Activated T-cell treated with anti-CD3 and anti-CD28 coated beads for 1 hour (primary cell): ENCODE measurements around the gene EIPR1.

Experiments
- DNase-seq: peaks from one replicate; pipeline ENCODE4 v3.0.0-alpha.2; 2020; ENCODE audit warnings: low read depth

Gene EIPR1

DNA sequence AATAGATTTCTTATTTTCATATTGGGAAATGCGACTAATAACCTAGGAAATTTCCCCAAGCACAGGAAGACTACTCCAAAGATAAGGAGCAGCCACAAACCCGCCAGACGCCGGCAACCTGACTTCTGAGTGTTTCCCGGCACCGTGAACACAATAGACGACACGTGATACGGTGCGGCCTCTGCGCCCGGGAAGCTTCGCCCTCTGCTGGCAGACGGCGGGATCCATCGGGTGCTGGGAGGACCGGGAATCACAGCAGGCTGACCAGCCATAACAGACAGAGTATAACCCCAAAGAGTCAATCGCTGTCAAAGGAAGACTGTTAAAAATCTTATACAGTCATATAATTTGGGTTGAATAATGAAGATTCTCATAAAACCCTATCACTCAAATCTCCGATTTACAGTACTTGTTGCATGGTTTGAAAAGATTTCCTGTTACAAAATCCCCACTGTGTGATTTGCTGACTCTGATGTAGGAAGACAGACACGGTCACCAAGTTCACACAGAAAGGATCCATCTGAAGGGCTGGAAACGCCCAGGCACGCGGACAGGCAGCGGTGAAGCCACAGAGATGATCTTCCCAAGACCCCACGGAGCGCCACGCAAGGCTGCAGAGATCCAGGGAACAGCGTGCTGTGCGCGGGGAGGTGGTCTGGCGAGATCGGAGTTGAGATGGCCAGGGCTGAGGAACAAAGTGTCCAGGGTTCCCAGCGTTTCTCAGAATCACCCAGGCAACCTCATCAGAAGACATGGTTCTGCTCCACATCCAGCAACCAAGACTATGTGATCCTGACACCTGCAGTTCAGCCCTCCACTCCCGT is 73.8 kb downstream of the EIPR1 start:
- DNase-seq: peak; percentile 63

DNA sequence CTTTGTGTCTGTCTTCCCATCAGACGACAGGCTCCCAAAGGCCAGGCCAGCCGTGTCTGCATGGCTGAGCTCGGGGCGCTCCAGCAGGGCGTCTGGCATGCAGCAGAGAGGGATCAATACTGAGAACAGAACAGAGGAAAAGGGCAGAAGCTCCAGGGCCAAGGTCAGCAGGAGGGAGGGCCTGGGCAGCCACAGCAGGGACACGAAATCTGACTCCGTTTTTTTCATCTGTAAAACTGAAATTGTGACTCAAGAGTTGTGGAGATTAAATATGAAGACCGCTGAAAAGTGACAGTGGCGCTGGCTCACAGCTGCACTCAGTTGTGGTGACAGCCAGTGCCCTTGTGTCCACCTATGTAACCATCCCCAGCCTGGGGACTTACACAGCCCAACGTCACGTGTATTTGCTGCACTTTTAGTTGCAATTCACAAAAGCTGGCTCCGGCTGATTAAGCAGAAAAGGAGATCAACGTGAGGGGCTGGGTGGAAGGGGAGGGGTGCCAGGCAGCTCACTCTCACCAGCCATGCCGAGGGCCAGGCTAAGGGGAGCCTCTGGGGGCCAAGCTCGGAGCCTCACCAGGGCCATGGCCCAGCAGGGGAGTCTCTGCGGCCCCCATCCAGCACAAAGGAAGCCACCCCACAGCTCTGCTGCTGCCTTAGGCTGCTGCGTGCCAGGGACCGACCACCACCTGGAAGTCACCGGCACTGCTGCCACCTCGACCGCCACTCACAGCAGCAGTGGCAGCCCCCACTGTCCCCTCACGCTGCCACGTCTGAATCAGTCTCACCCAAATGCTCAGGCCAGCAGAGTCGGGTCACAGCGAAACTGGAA is 74.7 kb downstream of the EIPR1 start:
- DNase-seq: no peak

- no peak for DNase-seq
Measured at GRCh38 chr2:3302421-3302750, 75.2 kb downstream of the EIPR1 start.

- DNase-seq: no peak
Measured at GRCh38 chr2:3301001-3301400, 76.6 kb downstream of the EIPR1 start.

DNA sequence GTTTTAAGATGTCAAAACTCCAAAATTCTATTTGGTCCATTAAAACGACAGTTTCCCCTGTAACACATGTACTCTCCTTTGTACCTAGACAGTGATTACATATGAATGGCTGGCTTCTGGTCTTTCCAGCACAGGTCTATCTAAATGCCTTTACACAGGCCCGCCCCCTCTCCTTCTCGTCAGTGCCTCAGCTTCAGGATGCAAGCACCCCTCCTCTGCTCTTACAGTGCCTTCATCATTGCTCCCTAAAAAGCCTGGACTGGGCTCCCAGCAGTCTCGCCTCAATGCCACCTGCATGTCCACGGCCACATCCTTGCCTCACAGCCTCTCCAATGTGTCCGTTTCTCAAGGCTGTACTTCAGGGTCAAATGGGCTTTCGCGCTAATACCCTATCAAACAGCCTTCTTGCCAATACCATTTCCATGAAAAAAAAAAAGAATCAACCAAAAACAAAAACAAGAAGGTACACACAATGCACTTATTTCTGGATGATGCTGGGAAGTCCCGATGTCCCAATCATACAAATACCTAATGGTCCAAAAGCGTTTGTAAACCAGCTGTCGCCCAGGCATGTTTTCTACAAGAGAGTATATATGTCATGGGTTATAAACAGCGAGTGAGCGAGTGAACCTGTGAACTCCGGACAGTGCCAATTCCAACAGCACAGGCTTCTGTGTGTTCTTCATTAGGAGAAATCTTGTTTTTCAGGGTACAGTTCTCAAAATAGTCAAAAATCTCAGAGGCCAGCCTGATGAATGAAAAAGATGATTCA is 77.2 kb downstream of the EIPR1 start:
- no peak for DNase-seq

DNA sequence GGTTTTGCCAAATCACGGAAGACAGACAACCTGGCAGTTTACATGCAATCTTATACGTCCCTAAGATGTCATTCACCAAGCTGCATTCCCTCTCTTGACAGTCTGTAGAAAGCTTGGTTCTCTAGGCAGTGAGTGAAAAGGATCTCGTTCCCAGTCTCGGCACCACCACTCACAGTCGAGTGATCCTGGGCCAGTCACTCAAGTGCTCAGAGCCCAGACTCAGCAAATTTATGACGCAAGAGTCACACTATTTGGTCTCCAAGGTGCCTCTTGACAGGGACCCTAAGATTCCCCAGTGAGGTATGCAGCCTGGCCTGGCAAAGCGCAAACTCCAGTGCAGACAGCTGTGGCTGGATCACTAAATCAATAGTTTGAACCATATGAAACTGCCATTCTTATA is 77.9 kb downstream of the EIPR1 start:
- no peak for DNase-seq

GRCh38 chr2:3299130-3299529 is 78.5 kb downstream of the EIPR1 start:
- DNase-seq: no peak

GRCh38 chr2:3298191-3298590 is 79.4 kb downstream of the EIPR1 start:
- no peak for DNase-seq

DNA sequence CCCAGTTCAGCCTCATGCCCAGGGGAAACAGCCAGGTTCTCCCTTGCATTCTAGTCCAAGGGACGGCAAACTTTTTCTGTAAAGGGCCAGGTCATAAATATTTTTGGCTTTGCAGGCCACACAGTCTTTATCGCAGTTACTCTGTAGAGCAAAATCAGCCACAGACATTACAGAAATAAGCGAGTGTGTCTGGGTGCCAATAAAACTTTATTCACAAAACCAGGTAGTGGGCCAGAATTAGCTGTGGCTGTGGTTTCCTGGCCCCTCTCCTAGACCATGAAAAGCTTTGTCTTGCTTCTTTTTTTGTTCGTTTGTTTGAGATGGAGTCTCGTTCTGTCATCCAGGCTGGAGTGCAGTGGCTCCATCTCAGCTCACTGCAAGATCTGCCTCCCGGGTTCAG is 80.1 kb downstream of the EIPR1 start:
- no peak for DNase-seq

DNA sequence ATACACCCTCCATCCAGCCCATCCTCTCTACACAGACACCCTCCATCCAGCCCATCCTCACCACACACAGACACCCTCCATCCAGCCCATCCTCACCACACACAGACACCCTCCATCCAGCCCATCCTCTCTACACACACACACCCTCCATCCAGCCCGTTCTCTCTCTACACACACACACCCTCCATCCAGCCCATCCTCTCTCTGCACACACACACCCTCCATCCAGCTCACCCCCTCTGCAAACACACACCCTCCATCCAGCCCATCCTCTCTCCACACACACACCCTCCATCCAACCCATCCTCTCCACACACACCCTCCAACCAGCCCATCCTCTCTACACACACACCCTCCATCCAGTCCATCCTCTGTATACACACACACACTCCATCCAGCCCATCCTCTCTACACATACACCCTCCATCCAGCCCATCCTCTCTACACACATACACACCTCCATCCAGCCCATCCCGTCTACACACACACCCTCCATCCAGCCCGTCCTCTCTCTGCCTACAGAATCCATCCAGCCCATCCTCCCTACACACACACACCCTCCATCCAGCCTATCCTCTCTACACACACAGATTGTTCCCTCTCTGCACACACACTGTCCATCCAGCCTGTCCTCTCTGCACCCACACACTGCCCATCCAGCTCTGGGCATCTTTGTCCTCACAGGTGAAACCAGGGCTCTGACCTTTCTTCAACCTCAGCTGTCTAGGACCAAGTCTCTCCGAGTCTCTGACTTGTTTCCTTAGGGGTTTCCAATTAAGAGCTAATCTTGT is 81.2 kb downstream of the EIPR1 start:
- DNase-seq: no peak

GRCh38 chr2:3294493-3294892 is 83.1 kb downstream of the EIPR1 start:
- no peak for DNase-seq

DNA sequence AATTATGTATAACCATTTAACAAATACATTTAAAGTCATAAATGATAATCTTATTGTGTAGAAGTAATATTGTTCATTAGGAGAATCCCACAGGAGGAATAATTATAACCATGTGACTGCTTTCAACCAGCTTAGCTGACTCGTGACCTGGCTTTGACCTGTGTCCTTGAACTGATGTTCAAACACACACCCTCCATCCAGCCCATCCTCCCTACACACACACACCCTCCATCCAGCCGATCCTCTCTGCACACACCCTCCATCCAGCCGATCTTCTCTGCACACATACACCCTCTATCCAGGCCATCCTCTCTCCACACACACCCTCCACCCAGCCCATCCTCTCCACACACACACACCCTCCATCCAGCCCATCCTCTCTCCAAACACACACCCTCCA is 83.5 kb downstream of the EIPR1 start:
- DNase-seq: no peak

DNA sequence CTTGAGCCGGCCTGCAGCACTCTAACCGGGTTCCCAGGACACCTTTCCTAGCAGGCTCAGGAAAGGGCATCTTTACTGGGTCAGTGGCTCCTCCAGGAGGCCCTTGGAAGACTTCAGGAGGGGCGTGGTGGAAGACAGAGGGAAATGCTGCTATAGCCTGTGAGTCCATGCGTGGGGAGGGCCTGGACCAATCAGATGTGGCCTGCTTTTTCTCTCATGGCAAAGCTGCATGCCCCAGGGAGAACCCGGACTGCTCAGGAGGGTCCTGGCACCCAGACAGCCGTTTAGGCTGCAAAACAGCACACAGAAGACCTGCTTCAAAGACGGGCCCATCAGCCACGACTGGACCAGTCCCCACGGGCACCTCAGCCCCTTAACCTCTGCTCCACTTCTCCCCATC is 84.4 kb downstream of the EIPR1 start:
- DNase-seq: no peak

- DNase-seq: no peak
Measured at GRCh38 chr2:3292416-3292815, 85.2 kb downstream of the EIPR1 start.

DNA sequence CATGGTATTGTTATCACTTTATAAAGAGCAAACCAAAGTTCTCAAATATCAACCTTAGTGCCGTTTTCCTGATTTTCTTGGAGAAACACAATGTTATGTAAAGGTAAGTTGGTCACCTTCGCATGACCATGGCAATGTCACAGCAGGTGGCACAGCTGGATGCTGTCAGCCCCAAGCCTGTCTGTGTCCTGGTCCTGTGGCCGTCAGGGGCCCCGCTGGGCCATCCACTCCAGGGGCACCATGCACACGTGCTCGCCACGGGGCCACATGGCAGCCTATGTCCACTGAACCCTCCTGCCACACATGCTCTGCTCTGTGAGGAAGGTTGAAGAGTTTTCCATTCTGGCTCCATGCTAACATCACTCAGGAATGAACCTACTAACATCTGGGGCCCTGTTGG is 85.9 kb downstream of the EIPR1 start:
- DNase-seq: no peak

DNA sequence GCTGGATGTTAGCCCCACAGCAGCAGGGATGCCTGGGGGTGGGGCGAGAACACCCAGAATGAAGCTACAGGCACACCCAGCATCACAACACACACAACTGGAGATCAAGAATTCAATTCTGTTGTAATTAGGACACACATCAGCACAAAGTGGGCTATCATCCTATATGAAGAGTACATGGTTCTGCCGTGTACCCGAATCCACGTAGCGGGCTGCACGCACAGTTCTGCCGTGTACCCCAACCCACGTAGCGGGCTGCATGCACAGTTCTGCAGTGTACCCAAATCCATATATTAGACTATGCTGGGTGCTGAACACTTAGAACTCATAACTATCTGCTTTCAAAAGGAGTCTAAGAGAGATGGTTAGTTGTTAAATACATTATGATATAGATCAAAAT is 86.5 kb downstream of the EIPR1 start:
- no peak for DNase-seq

DNA sequence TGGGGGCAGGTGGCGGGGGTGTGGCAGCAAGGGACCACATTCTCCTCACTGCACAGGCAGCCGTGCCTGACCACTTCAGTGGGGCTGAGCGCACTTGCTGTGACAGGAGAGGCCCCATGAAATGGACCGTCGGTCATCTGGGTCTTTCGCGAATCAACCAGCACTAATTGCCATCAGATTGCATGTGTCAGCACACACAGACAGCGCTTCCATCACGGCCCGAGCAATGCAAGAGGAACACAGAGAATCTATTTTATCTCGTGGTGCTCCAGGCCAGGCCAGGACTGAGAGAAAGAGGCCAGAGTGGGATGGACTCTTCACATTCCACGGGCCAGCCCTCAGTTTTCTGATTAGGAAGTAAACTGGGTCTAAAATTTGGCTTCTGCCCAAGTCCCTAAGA is 87.0 kb downstream of the EIPR1 start:
- DNase-seq: no peak

- DNase-seq: no peak
Measured at GRCh38 chr2:3289971-3290370, 87.6 kb downstream of the EIPR1 start.

GRCh38 chr2:3289526-3289925 is 88.1 kb downstream of the EIPR1 start:
- DNase-seq: no peak

DNA sequence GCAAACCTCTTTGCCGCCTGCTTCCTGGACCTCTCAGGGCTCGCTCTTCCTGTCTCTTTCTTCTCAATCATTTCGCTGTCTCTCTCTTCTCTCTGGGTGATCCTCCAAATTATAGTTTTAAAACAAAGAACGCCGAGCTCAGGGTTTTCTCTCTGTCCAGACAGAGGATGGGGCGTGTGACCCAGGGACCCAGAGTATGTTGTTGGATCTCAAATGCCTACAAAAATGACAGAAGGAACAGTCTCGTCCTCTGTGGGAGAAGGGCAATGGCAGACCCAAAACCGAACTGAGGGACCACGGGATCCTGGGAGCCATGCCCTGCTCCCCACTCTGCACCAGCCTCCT is 88.5 kb downstream of the EIPR1 start:
- DNase-seq: no peak

DNA sequence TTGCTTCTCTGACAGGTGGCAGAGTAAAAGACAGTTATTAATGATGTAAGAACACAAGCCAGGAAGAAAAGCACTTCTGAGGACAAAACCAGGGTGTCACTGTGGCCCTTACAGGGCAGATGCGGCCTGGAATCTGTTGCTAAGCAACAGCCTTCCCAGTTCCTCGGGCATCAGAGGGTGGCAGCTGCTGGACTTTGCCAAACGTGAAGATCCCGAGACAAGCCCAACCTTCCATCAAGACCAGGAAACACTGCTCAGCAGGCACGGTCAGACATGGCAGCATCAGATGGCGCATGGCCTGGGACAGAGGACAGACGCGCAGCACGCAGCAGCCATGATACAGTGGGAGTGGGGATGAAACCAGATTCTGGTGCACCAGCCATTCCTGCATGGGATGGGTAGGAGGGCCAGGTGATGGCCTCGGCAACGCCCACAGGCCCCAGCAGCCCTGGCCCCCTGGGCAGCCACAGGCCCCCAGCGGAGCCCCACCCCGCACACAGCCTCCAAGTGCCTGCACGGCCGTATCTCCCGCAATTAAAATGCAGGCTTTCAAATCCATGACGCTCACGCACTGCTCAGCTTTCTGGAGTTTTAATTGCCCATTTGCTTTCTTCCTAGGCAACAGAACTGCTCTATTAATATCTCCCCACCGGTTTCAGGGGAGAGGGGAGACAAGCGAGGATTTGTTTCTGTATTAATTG is 89.0 kb downstream of the EIPR1 start:
- DNase-seq: no peak

- DNase-seq: no peak
Measured at GRCh38 chr2:3287896-3288295, 89.7 kb downstream of the EIPR1 start.
